ENCODE measurements around the gene CDC14B.
"Not testable (repeated sequence)": the region's sequence is repeated elsewhere in the genome, so short reads cannot be mapped to it uniquely, and the experiment has no call there.

CDC14B gene

GRCh38 chr9:96524764-96525163, 94.9 kb downstream of the CDC14B start:
- FAIRE-seq, result no peak

GRCh38 chr9:96524045-96524444, 95.6 kb downstream of the CDC14B start:
- FAIRE-seq, result no peak

- FAIRE-seq, result no peak
Measured at GRCh38 chr9:96523374-96523773, 96.3 kb downstream of the CDC14B start.

GRCh38 chr9:96522366-96522765, 97.3 kb downstream of the CDC14B start:
- no peak for FAIRE-seq

GRCh38 chr9:96519787-96520186, 99.9 kb downstream of the CDC14B start:
- no peak for FAIRE-seq

GRCh38 chr9:96519095-96519494, 100.5 kb downstream of the CDC14B start:
- no peak for FAIRE-seq

GRCh38 chr9:96515621-96516470, 103.8 kb downstream of the CDC14B start:
- no peak for FAIRE-seq

GRCh38 chr9:96514800-96515158, 104.9 kb downstream of the CDC14B start:
- no peak for FAIRE-seq

GRCh38 chr9:96514108-96514799, 105.4 kb downstream of the CDC14B start:
- FAIRE-seq, result no peak

- no peak for FAIRE-seq
Measured at GRCh38 chr9:96513622-96514021, 106.0 kb downstream of the CDC14B start.

GRCh38 chr9:96512240-96512639, 107.4 kb downstream of the CDC14B start:
- FAIRE-seq, result no peak

GRCh38 chr9:96510258-96510657, 109.4 kb downstream of the CDC14B start:
- FAIRE-seq, result no peak

GRCh38 chr9:96509848-96510247, 109.8 kb downstream of the CDC14B start:
- FAIRE-seq, result no peak

GRCh38 chr9:96509026-96509425, 110.6 kb downstream of the CDC14B start:
- FAIRE-seq, result no peak

- no peak for FAIRE-seq
Measured at GRCh38 chr9:96508227-96508940, 111.3 kb downstream of the CDC14B start.

GRCh38 chr9:96505316-96505991, 114.2 kb downstream of the CDC14B start:
- FAIRE-seq, result no peak

GRCh38 chr9:96503918-96504317, 115.7 kb downstream of the CDC14B start:
- FAIRE-seq, result no peak

GRCh38 chr9:96503374-96503748, 116.3 kb downstream of the CDC14B start:
- FAIRE-seq, result not testable (repeated sequence)

GRCh38 chr9:96502539-96503373, 116.9 kb downstream of the CDC14B start:
- no peak for FAIRE-seq

GRCh38 chr9:96501633-96502538, 117.8 kb downstream of the CDC14B start:
- no peak for FAIRE-seq
